Activated CD8-positive, alpha-beta memory T cell treated with anti-CD3 and anti-CD28 coated beads for 4 hours (primary cell): ENCODE measurements around the gene FAM193B.
"Not testable (repeated sequence)": the region's sequence is repeated elsewhere in the genome, so short reads cannot be mapped to it uniquely, and the experiment has no call there.

Experiments
- DNase-seq, 2 donors: peaks; one replicate each; pipeline ENCODE4 v3.0.0-alpha.2; 2020; ENCODE audit warnings: low read depth in 2 of 2

The FAM193B gene

GRCh38 chr5:177486256-177486655, 68.1 kb downstream of the FAM193B start:
- no peak for DNase-seq

- not testable (repeated sequence) for DNase-seq
Measured at GRCh38 chr5:177485753-177486152, 68.6 kb downstream of the FAM193B start.

- no peak for DNase-seq
Measured at GRCh38 chr5:177484902-177485549, 69.3 kb downstream of the FAM193B start.

- DNase-seq = no peak
Measured at GRCh38 chr5:177483994-177484901, 70.1 kb downstream of the FAM193B start.

GRCh38 chr5:177483042-177483441, 71.3 kb downstream of the FAM193B start:
- DNase-seq = no peak

GRCh38 chr5:177482359-177482795, 72.0 kb downstream of the FAM193B start:
- DNase-seq = no peak

- no peak for DNase-seq
Measured at GRCh38 chr5:177479774-177480173, 74.6 kb downstream of the FAM193B start.

GRCh38 chr5:177478711-177479646, 75.4 kb downstream of the FAM193B start:
- DNase-seq = no peak

- no peak for DNase-seq
Measured at GRCh38 chr5:177477701-177478477, 76.5 kb downstream of the FAM193B start.

- DNase-seq = no peak
Measured at GRCh38 chr5:177476531-177477233, 77.7 kb downstream of the FAM193B start.

GRCh38 chr5:177475563-177476427, 78.6 kb downstream of the FAM193B start:
- no peak for DNase-seq

- DNase-seq = no peak
Measured at GRCh38 chr5:177474846-177475562, 79.4 kb downstream of the FAM193B start.

- DNase-seq = no peak
Measured at GRCh38 chr5:177474002-177474476, 80.3 kb downstream of the FAM193B start.

- DNase-seq = no peak
Measured at GRCh38 chr5:177473443-177474001, 80.8 kb downstream of the FAM193B start, which contains the start of gene DBN1. TSS of gene DBN1 (minus strand) at chr5:177473634. CDS start at chr5:177473521, 113 bp downstream.

- peak; percentile 43 to 58 for DNase-seq
Measured at GRCh38 chr5:177472460-177473442, 81.6 kb downstream of the FAM193B start.

- DNase-seq = peak; percentile 26 to 51
Measured at GRCh38 chr5:177471610-177472356, 82.6 kb downstream of the FAM193B start.
